Lung (tissue), 13 donors: Measurements from ENCODE around the gene EEA1. TPM values are rescaled to one million over a fixed set of nuclear protein-coding genes. Genes with fewer than 3 reads are reported as not detected.

ENCODE experiments used
- ATAC-seq: fragments of 200-7000 bp; cut with Tn5 transposase; one replicate; pipeline ENCODE4 v1.9.1; 2020; ENCODE audit warnings: moderate number of reproducible peaks; ENCODE audit not compliant: insufficient read depth, low FRiP score
- DNase-seq, 3 donors: peaks; one replicate each; pipeline ENCODE4 v3.0.0-alpha.2; 2013 to 2017
- H3K27ac ChIP-seq, 2 donors: one replicate each; pipeline ENCODE4 v1.5.1; 2013; ENCODE audit warnings: mild to moderate bottlenecking in 2 of 2, moderate library complexity in 2 of 2, control low read depth in 1 of 2, inconsistent platforms in 1 of 2, low read depth in 1 of 2, low read length in 1 of 2
- H3K27me3 ChIP-seq, 3 donors: one replicate each; pipeline ENCODE4 v1.5.1; 2013; ENCODE audit warnings: low read length in 2 of 3; ENCODE audit not compliant: control insufficient read depth in 3 of 3, insufficient read depth in 3 of 3
- H3K36me3 ChIP-seq, 4 donors: one replicate each; pipeline ENCODE4 v1.5.1; 2013; ENCODE audit warnings: low read length in 4 of 4, mild to moderate bottlenecking in 1 of 4, moderate library complexity in 1 of 4; ENCODE audit not compliant: control insufficient read depth in 4 of 4, insufficient read depth in 4 of 4
- H3K4me1 ChIP-seq, 5 donors: one replicate each; pipeline ENCODE4 v1.5.1; 2013; ENCODE audit warnings: low read length in 5 of 5, mild to moderate bottlenecking in 2 of 5, moderate library complexity in 1 of 5; ENCODE audit not compliant: control insufficient read depth in 5 of 5, insufficient read depth in 5 of 5
- H3K4me3 ChIP-seq: one replicate; pipeline ENCODE4 v1.5.1; 2013; ENCODE audit warnings: mild to moderate bottlenecking, control low read depth, moderate library complexity
- H3K9ac ChIP-seq, 2 donors: one replicate each; pipeline ENCODE4 v1.5.1; 2013; ENCODE audit warnings: low read length in 2 of 2, control low read depth in 1 of 2; ENCODE audit not compliant: insufficient read depth in 1 of 2
- H3K9me3 ChIP-seq, 4 donors: one replicate each; pipeline ENCODE4 v1.5.1; 2013; ENCODE audit warnings: low read length in 3 of 4, mild to moderate bottlenecking in 1 of 4, moderate library complexity in 1 of 4; ENCODE audit not compliant: control insufficient read depth in 4 of 4, insufficient read depth in 3 of 4
- WGBS, 2 donors: extraction: QIAGEN DNeasy Blood & Tissue Kit; methylation state at CpG; one replicate each; pipeline ENCODE4 v1.1.7; 2013; 5-methylcytosine and 5-hydroxymethylcytosine counted together
- polyA plus RNA-seq, 2 donors: library from polyadenylated mRNA; stranded (reverse); fragments of 200-250 nt; gene quantifications; one replicate each; pipeline ENCODE4 v1.2.1, GENCODE V29; 2013
- small RNA-seq: library from RNA; depleted of rRNA; stranded (forward); fragments of <200 nt; gene quantifications from one replicate; pipeline ENCODE3, GENCODE V24; 2014; ENCODE audit warnings: low replicate concordance
- total RNA-seq, 2 donors: library from RNA; depleted of rRNA in 1 of 2; stranded (reverse); fragments of >200 nt in 1 of 2; gene quantifications; one replicate each; pipeline ENCODE4 v1.2.1, GENCODE V29; 2014 to 2021
- TF ChIP-seq, protein P1 (sequence below): IDR thresholded peaks from 2 replicates; pipeline ENCODE4 v1.5.1; 2012; ENCODE audit warnings: mild to moderate bottlenecking; ENCODE audit errors: control extremely low read depth, extremely low read depth
- donor health status: control.
- donor health status: control.
- donor health status: Bipolar disorder and iron deficiency.
- donor health status: healthy.
- donor health status: DM: yes; HTN: yes; CAD: no.

EEA1 gene
- total and polyA plus RNA-seq, 4 donors = 3.7 to 37.0 (median 15.8) TPM

- no peak overlapping the region for H3K4me3 ChIP-seq
- H3K4me1 ChIP-seq = no peaks in the 10 kb centered on the region
- no peak overlapping the region for H3K9ac ChIP-seq
- TF ChIP-seq, protein P1, sequence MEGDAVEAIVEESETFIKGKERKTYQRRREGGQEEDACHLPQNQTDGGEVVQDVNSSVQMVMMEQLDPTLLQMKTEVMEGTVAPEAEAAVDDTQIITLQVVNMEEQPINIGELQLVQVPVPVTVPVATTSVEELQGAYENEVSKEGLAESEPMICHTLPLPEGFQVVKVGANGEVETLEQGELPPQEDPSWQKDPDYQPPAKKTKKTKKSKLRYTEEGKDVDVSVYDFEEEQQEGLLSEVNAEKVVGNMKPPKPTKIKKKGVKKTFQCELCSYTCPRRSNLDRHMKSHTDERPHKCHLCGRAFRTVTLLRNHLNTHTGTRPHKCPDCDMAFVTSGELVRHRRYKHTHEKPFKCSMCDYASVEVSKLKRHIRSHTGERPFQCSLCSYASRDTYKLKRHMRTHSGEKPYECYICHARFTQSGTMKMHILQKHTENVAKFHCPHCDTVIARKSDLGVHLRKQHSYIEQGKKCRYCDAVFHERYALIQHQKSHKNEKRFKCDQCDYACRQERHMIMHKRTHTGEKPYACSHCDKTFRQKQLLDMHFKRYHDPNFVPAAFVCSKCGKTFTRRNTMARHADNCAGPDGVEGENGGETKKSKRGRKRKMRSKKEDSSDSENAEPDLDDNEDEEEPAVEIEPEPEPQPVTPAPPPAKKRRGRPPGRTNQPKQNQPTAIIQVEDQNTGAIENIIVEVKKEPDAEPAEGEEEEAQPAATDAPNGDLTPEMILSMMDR = no peak
- DNase-seq (no peak), ATAC-seq (no peak)
- no peak overlapping the region for H3K27ac ChIP-seq
- WGBS, 2 donors = 85 to 87% methylated on average over 8 of the region's 8 CpGs
- no peaks in the 10 kb centered on the region for H3K27me3 ChIP-seq
- H3K9me3 ChIP-seq = peaks cover 0 to 4% (median under 1%) of the 10 kb centered on the region in 4 donors
- no peaks in the 10 kb centered on the region for H3K36me3 ChIP-seq
These were observed 208.0 kb downstream of the EEA1 start for GRCh38 chr12:92721130-92721529.

Small RNAs within 50 kb of the gene (small RNA-seq; reads per million reads assigned to genes)
- not detected for gene RNU6-1329P

Other genes starting within 250 kb of the EEA1 start
- gene PLEKHG7, start 226.3 kb downstream of the EEA1 start, total RNA-seq = 1 to 10 TPM; 4.6 to 6.1 TPM
- gene PLEKHG7, start 226.3 kb downstream of the EEA1 start, polyA plus RNA-seq = 1 to 10 TPM in 1 of 2 donors, under 1 TPM in 1; 0.81 to 1.5 TPM